Common myeloid progenitor, CD34-positive (primary cell): Measurements from ENCODE around the gene CACNA1B.

Source experiments
- CTCF ChIA-PET: fragments of 350-600 bp; sonication (Branson Sonifier 250); formaldehyde crosslinking; loops from one replicate; lab custom pipeline; 2021; ENCODE audit warnings: antibody characterized with exemption; lab: Charles Lee
- POLR2A ChIA-PET: fragments of 350-600 bp; sonication (Branson Sonifier 250); formaldehyde crosslinking; loops from one replicate; lab custom pipeline; 2021; ENCODE audit warnings: antibody characterized with exemption; lab: Charles Lee
- DNase-seq, 3 donors: peaks; one replicate each; pipeline versions ENCODE4 v3.0.0 to v3.0.0-alpha.2; 2013
- H3K27ac ChIP-seq, 2 experiments: 1 replicate in 1 of 2; 2 replicates in 1 of 2; pipeline ENCODE4 v1.7.0; 2013; ENCODE audit warnings: inconsistent platforms in 2 of 2, low read length in 2 of 2, mild to moderate bottlenecking in 2 of 2, low read depth in 1 of 2, moderate library complexity in 1 of 2; ENCODE audit not compliant: severe bottlenecking in 2 of 2, insufficient read depth in 1 of 2, poor library complexity in 1 of 2
- H3K27me3 ChIP-seq, 5 experiments: replicated peaks in 2 of 5; 1 replicate in 3 of 5; 2 replicates in 2 of 5; pipeline versions ENCODE4 v1.6.1 to v1.7.0; 2013; ENCODE audit warnings: low read length in 4 of 5, mild to moderate bottlenecking in 2 of 5, moderate library complexity in 2 of 5, inconsistent platforms in 1 of 5; ENCODE audit not compliant: insufficient read depth in 5 of 5, control insufficient read depth in 4 of 5
- H3K36me3 ChIP-seq, 4 experiments: 1 replicate in 2 of 4; 2 replicates in 2 of 4; pipeline versions ENCODE4 v1.6.1 to v1.7.0; 2013; ENCODE audit warnings: low read length in 3 of 4, control low read depth in 1 of 4, mild to moderate bottlenecking in 1 of 4; ENCODE audit not compliant: control insufficient read depth in 4 of 4, insufficient read depth in 4 of 4
- H3K4me1 ChIP-seq, 4 experiments: 1 replicate in 3 of 4; 2 replicates in 1 of 4; pipeline versions ENCODE4 v1.6.1 to v1.7.1; 2013; ENCODE audit warnings: low read length in 3 of 4, mild to moderate bottlenecking in 3 of 4, control low read depth in 1 of 4, inconsistent platforms in 1 of 4, moderate library complexity in 1 of 4; ENCODE audit not compliant: control insufficient read depth in 4 of 4, insufficient read depth in 4 of 4; ENCODE audit errors: control extremely low read depth in 1 of 4
- H3K4me3 ChIP-seq, 7 experiments: 1 replicate in 4 of 7; 2 replicates in 3 of 7; pipeline versions ENCODE4 v1.5.1 to v1.7.0; 2013; ENCODE audit warnings: mild to moderate bottlenecking in 7 of 7, low read length in 6 of 7, moderate library complexity in 6 of 7, inconsistent platforms in 2 of 7, low read depth in 2 of 7, control low read depth in 1 of 7; ENCODE audit not compliant: insufficient read depth in 4 of 7, control insufficient read depth in 1 of 7; ENCODE audit errors: extremely low read depth in 1 of 7
- H3K9me3 ChIP-seq, 5 experiments: 1 replicate in 4 of 5; 2 replicates in 1 of 5; pipeline versions ENCODE4 v1.6.1 to v1.7.1; 2013; ENCODE audit warnings: low read length in 4 of 5, mild to moderate bottlenecking in 2 of 5, inconsistent platforms in 1 of 5, low read depth in 1 of 5, moderate library complexity in 1 of 5; ENCODE audit not compliant: control insufficient read depth in 4 of 5, insufficient read depth in 2 of 5; ENCODE audit errors: control extremely low read depth in 1 of 5
- WGBS: methylation state at CpG from one replicate; pipeline ENCODE4 v1.1.5; 2013; ENCODE audit not compliant: insufficient coverage; 5-methylcytosine and 5-hydroxymethylcytosine counted together

CACNA1B gene

GRCh38 chr9:138066049-138066448 lies 188.5 kb downstream of the CACNA1B start:
- POLR2A ChIA-PET = no interaction called here
- DNase-seq = no peak
- Histone ChIP-seq H3K27me3 (peaks cover 0 to 44% (median 4%) of the 10 kb centered on the region in 5 experiments), H3K36me3 (no peaks in the 10 kb centered on the region), H3K9me3 (no peaks in the 10 kb centered on the region), H3K4me3 (no peak overlapping the region), H3K27ac (no peak overlapping the region), H3K4me1 (no peaks in the 10 kb centered on the region)
- 81% methylated on average over 6 of the region's 6 CpGs for WGBS
- CTCF ChIA-PET = no interaction called here

- no peaks in the 10 kb centered on the region for H3K9me3 ChIP-seq
- no peak for DNase-seq
- WGBS = 89% methylated on average over 13 of the region's 17 CpGs
- H3K27ac ChIP-seq = no peak overlapping the region
- H3K4me1 ChIP-seq = no peaks in the 10 kb centered on the region
- CTCF ChIA-PET = no interaction called here
- POLR2A ChIA-PET = no interaction called here
- peaks cover 0 to 48% (median 4%) of the 10 kb centered on the region in 5 experiments for H3K27me3 ChIP-seq
- H3K36me3 ChIP-seq = no peaks in the 10 kb centered on the region
- H3K4me3 ChIP-seq = no peak overlapping the region
Observed at GRCh38 chr9:138067613-138068367, 190.2 kb downstream of the CACNA1B start.

- Histone ChIP-seq H3K36me3 (no peaks in the 10 kb centered on the region), H3K4me1 (no peaks in the 10 kb centered on the region), H3K27me3 (peaks cover 0 to 48% (median 4%) of the 10 kb centered on the region in 5 experiments), H3K4me3 (no peak overlapping the region), H3K9me3 (no peaks in the 10 kb centered on the region), H3K27ac (no peak overlapping the region)
- ChIA-PET POLR2A (no interaction called here), CTCF (no interaction called here)
- WGBS = 76% methylated on average over 8 of the region's 9 CpGs
- DNase-seq = no peak
Observed at GRCh38 chr9:138068601-138069035, 191.0 kb downstream of the CACNA1B start.

- WGBS = 79% methylated on average over 15 of the region's 18 CpGs
Observed at GRCh38 chr9:138069731-138070456, 192.3 kb downstream of the CACNA1B start.

GRCh38 chr9:138070815-138071214 lies 193.2 kb downstream of the CACNA1B start:
- no peak for DNase-seq
- CTCF ChIA-PET = no interaction called here
- no peaks in the 10 kb centered on the region for H3K36me3 ChIP-seq
- no peaks in the 10 kb centered on the region for H3K9me3 ChIP-seq
- H3K27ac ChIP-seq = no peak overlapping the region
- peaks cover 0 to 34% (median 4%) of the 10 kb centered on the region in 5 experiments for H3K27me3 ChIP-seq
- WGBS = 97% methylated on average over 7 of the region's 8 CpGs
- no peaks in the 10 kb centered on the region for H3K4me1 ChIP-seq
- POLR2A ChIA-PET = no interaction called here
- no peak overlapping the region for H3K4me3 ChIP-seq

More at GRCh38 chr9:138069731-138070456, 192.3 kb downstream of the CACNA1B start:
- ChIA-PET POLR2A (no interaction called here), CTCF (no interaction called here)
- Histone ChIP-seq H3K9me3 (no peaks in the 10 kb centered on the region), H3K27me3 (peaks cover 0 to 43% (median 4%) of the 10 kb centered on the region in 5 experiments), H3K36me3 (no peaks in the 10 kb centered on the region), H3K27ac (no peak overlapping the region), H3K4me1 (no peaks in the 10 kb centered on the region), H3K4me3 (no peak overlapping the region)
- DNase-seq = no peak

GRCh38 chr9:138071292-138071691 lies 193.7 kb downstream of the CACNA1B start:
- Histone ChIP-seq H3K27ac (no peak overlapping the region), H3K4me1 (no peaks in the 10 kb centered on the region), H3K4me3 (no peak overlapping the region), H3K36me3 (no peaks in the 10 kb centered on the region), H3K27me3 (peaks cover 0 to 30% (median 4%) of the 10 kb centered on the region in 5 experiments), H3K9me3 (no peaks in the 10 kb centered on the region)
- WGBS = 96% methylated on average over 14 of the region's 14 CpGs
- DNase-seq = no peak
- POLR2A ChIA-PET = no interaction called here
- CTCF ChIA-PET = no interaction called here

- Histone ChIP-seq H3K36me3 (no peaks in the 10 kb centered on the region), H3K9me3 (no peaks in the 10 kb centered on the region), H3K4me3 (no peak overlapping the region), H3K27ac (no peak overlapping the region), H3K27me3 (peaks cover 0 to 28% (median 4%) of the 10 kb centered on the region in 5 experiments), H3K4me1 (no peaks in the 10 kb centered on the region)
- DNase-seq = no peak
- POLR2A ChIA-PET = no interaction called here
- 90% methylated on average over 6 of the region's 6 CpGs for whole genome bisulfite sequencing
- CTCF ChIA-PET = no interaction called here
Observed at GRCh38 chr9:138071731-138072130, 194.1 kb downstream of the CACNA1B start.
